Glomerular visceral epithelial cell (primary cell): ENCODE results near the gene ANKMY1.
A peak's percentile ranks its signal among the peaks of the same experiment; 100 is the strongest.

Experiments
- DNase-seq: peaks from one replicate; pipeline ENCODE4 v3.0.0-alpha.2; 2016; ENCODE audit errors: extremely low spot score

The ANKMY1 gene

DNA sequence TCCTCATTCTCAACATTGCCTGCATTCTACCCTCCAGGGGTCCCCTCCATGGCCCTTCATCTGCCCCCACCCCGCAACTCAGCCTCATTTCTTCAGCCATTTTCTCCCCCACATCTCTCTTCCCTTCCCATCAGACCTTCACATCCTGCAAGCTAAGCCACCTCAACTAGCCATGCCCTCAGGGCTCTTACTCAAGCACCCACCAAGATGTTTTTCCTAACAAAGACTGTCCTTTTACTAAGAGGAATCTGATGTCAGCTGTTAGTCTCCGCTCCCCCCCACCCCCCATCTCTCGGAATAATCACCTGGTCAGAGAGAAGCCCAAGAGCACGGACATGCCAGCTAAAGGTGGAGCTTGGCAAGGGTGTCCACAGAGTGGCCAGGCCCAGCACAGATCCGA is 24.0 kb upstream of the ANKMY1 start:
- no peak for DNase-seq

GRCh38 chr2:240579771-240580614 is 22.2 kb upstream of the ANKMY1 start:
- DNase-seq: peak; percentile 91

DNA sequence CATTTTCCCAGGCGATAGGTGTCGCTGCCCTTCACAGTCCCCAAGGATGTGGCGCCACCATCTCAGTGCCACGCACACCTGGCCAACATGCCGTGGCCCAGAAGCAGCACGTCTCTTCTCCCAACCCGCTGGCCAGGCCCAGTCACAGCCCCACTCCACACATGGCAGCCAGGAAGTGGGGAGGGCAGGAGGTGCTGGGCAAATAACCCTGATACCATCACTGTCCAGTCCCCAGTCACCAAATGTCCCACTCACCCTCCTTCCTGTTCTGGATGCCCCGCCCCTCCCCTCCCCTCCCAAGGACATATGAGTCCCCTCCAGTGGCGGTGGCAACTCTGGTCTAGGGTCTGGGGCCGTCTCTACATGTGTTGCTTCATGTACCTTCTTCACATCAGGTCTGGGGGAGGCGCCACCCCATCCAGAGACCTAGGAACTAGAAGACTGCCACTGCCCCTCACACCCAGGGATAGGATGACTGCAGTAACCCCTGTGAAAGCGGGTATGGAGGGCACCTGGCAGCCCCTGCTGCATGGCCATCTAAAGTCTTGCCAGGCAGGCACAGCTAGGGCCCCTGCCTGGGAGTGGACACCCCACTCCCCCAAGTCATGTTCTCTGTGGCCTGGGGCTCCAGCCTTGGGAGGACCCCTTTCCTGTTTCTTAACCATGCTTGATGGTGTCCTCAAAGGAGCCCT is 21.4 kb upstream of the ANKMY1 start:
- DNase-seq: no peak

- no peak for DNase-seq
These were observed 20.7 kb upstream of the ANKMY1 start for GRCh38 chr2:240578488-240578887.

- no peak for DNase-seq
These were observed 20.3 kb upstream of the ANKMY1 start for GRCh38 chr2:240578110-240578450.

- DNase-seq: no peak
These were observed 19.7 kb upstream of the ANKMY1 start for GRCh38 chr2:240577281-240578109.

- DNase-seq: no peak
These were observed 18.8 kb upstream of the ANKMY1 start for GRCh38 chr2:240576436-240577205.

- DNase-seq: no peak
These were observed 18.2 kb upstream of the ANKMY1 start for GRCh38 chr2:240576036-240576435.

DNA sequence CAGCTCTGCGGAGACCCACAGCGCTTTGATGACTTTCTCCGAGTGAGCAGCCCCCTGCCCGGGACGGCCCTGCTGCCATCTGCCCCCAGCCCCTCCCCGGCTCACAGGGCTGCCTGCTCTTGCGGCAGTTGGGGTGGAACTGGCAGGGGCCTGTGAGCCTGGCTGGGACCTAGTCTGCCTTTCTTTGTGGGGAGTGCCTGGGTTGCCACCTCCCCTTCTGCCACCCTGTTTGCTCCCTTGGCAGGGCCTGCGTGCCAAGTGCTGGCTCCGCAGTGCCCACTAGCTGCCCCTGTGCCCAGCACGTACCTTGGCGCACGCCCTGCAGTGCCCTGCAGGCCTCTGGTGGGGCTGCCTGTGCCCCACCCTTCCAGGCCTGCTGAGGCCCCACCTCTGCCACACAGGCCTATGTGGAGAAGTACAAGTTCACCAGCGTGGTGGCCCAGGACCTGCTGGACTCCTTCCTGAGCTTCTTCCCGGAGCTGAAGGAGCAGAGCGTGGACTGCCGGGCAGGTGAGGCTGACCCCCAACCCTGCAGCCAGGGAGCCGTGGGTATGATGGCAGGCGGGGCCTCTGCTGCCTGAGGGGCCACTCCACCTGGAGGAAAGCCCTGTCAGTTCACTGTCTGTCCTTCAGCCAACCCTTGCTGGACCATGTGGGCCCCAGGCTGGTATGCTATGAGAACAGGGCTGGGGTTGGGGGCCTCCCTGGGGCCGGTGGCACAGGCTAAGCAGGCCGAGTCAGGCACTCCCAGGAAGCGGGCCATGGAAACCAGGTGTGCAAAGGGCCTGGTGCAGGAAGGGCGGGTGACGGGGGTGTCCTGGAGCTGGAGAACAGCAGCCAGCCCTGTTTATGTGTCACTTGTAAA is 17.5 kb upstream of the ANKMY1 start:
- DNase-seq: no peak

GRCh38 chr2:240574386-240575100 is 16.8 kb upstream of the ANKMY1 start:
- no peak for DNase-seq

DNA sequence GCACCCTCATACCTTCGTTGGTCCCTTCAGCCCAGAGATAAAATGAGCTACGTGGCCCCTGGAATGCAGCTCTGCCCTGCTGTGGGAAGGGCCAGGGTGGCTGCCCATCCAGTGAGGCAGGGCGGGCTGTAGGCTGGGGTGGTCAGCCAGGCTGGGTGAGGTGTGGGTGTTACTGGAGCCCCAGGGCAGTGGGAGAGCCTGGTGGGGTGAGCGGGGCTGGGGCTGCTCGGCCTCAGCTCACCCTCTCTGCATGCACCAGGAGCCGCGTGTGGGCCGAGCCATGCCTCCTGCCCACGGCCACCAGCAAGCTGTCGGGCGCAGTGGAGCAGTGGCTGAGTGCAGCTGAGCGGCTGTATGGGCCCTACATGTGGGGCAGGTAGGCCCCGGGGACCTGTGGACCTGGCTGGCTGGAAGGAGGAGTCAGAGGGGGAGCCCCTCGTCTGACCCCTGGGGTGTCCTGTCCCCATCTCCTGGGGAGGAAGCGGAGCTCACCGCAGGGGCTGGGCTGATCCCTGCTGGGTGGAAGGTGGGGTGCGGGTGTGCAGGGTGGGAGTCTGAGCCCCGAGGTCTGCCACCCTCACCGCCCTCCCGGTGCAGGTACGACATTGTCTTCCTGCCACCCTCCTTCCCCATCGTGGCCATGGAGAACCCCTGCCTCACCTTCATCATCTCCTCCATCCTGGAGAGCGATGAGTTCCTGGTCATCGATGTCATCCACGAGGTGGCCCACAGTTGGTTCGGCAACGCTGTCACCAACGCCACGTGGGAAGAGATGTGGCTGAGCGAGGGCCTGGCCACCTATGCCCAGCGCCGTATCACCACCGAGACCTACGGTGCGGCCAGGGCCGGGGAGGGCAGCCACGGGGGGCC is 16.0 kb upstream of the ANKMY1 start:
- DNase-seq: no peak

DNA sequence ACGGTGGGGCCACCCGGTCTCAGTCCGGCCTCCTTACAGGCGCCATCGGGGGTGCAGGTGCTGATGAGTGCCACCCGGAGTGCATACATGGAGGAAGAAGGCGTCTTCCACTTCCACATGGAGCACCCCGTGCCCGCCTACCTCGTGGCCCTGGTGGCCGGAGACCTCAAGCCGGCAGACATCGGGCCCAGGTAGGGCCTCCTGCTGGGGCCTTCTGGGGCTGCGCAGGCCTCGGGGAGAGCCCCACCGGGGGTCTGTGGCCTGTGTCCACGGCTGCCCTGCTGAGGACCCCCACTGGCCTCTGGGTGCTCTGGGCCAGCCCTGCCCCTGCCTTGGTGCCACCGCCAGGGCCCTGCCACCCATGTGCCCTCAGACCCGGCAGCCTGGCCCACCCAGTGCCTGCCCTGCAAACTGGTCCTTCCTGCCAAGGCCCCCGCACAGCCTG is 15.3 kb upstream of the ANKMY1 start:
- DNase-seq: no peak

GRCh38 chr2:240572141-240573031 is 14.6 kb upstream of the ANKMY1 start:
- no peak for DNase-seq

DNA sequence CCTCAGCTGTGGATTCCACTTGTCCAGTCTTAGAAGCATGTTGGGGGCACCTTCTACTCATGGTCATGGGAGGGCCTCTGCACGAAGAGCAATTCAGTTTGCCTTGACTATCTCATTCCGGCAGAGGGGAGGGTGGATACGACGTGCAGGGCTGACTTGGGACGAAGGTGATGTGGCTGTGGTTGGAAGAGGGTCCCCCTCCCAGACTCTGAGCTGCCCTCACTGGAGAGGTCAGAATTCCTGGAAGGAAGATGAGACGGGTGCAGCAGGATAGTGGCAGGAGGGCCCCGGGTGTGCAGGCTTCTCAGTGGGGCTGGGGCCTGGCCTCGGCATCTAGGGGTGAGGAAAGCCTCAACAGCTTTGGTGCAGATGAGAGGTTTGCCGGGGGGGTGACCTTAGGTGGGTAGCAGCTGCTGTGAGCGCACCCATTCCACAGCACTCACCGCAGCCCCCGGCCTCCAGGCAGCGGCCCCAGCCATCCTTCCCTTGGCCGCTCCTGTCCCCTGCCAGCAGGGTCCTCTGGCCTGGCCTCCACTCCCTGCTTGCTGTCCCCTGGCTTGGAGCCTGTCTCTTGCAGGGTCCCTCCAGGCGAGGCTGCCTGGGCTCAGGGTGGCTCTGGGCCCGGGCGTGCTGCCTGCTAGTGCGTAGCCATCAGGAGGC is 13.7 kb upstream of the ANKMY1 start:
- DNase-seq: no peak

GRCh38 chr2:240570531-240571313 is 12.9 kb upstream of the ANKMY1 start:
- no peak for DNase-seq

DNA sequence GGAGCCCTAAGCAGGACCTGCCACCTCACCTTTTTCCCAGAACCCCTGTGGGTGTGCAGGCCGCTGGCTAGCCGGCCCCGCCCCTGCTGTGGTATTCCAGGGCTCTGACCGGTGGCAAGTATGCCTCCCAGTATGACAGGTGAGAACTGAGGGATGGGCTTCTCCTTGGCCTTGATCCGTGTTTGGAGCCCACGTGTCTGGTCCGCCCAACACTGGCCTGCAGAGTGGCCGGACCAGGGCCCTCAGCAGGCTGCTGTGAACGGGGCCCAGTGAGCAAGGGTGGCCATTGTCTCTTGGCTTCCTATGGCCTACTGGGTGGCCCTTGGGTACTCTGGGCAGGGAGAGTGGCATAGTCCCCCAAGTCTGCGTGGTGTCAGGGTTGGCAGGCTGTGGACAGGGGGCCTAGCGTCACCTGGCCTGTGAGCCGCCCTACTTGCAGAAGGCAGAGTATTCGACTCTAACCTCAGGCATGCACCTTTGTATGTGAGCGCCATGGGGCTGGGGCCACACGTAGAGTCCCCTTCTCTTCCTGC is 12.3 kb upstream of the ANKMY1 start:
- no peak for DNase-seq
